Erythroblast (primary cell): ENCODE results near the gene SESN3.
"Not testable (repeated sequence)": the region's sequence is repeated elsewhere in the genome, so short reads cannot be mapped to it uniquely, and the experiment has no call there.

Experiments
- GATA1 ChIP-seq: IDR thresholded peaks from 2 replicates; pipeline ENCODE4 v1.6.1; 2011; ENCODE audit warnings: low read depth, mild to moderate bottlenecking, control low read depth, low read length, moderate library complexity
- POLR2A ChIP-seq: IDR thresholded peaks from 2 replicates; pipeline ENCODE4 v1.6.1; 2011; ENCODE audit warnings: mild to moderate bottlenecking, low read length

GRCh38 chr11:95273618-95274017 lies 42.6 kb upstream of the SESN3 start:
- not testable (repeated sequence) for TF ChIP-seq POLR2A, GATA1
